Stomach (tissue), 4 donors: Measurements from ENCODE around the gene EXOSC6.
"Not testable (repeated sequence)": the region's sequence is repeated elsewhere in the genome, so short reads cannot be mapped to it uniquely, and the experiment has no call there.

Experiments
- EP300 ChIP-seq: sonication (generic); formaldehyde crosslinking; IDR thresholded peaks from one replicate; pipeline ENCODE4 v1.6.1; 2017; ENCODE audit warnings: antibody characterized with exemption
- POLR2A ChIP-seq, 4 donors: fragments of 450-650 bp; IDR thresholded peaks; one replicate each; pipeline ENCODE4 v1.6.1; 2016; ENCODE audit warnings: antibody characterized with exemption in 4 of 4, control low read depth in 2 of 4, mild to moderate bottlenecking in 1 of 4, moderate library complexity in 1 of 4
- POLR2AphosphoS5 ChIP-seq, 3 donors: sonication (generic); formaldehyde crosslinking; IDR thresholded peaks; one replicate each; pipeline ENCODE4 v1.6.1; 2016; ENCODE audit warnings: antibody characterized with exemption in 3 of 3
- TF ChIP-seq, protein P1 (sequence below), 7 experiments: fragments of 450-650 bp in 4 of 7; fragments of 200-600 bp in 3 of 7; sonication (generic) in 3 of 7; IDR thresholded peaks; one replicate each; pipeline ENCODE4 v1.5.1; 2016 to 2019; ENCODE audit warnings: antibody characterized with exemption in 7 of 7, control low read depth in 2 of 7, mild to moderate bottlenecking in 1 of 7

DNA sequence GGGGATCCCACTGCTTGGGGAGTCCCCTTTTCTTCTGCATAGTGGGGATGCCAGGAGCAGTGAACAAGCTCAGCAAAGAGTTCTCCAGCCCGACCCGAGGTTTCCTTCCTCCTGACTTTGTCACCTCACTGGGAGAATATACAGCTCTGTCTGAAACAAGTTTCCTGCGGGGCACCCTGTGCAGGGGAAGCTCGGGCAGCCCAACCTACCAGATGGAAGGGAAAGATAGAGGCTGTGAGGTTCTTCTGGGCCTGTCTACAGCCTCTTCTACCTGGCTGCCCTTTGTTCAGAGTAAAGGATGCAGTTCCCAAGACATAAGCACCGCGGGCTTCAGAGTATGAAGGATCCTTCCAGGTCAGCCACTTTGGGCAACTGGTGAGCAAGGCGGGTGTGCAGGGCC lies 54.1 kb downstream of the EXOSC6 start:
- TF ChIP-seq POLR2A (IDR thresholded peaks at IDR 0.05); POLR2AphosphoS5 (IDR thresholded peaks at IDR 0.05); EP300: not testable (repeated sequence)
- TF ChIP-seq, protein P1, sequence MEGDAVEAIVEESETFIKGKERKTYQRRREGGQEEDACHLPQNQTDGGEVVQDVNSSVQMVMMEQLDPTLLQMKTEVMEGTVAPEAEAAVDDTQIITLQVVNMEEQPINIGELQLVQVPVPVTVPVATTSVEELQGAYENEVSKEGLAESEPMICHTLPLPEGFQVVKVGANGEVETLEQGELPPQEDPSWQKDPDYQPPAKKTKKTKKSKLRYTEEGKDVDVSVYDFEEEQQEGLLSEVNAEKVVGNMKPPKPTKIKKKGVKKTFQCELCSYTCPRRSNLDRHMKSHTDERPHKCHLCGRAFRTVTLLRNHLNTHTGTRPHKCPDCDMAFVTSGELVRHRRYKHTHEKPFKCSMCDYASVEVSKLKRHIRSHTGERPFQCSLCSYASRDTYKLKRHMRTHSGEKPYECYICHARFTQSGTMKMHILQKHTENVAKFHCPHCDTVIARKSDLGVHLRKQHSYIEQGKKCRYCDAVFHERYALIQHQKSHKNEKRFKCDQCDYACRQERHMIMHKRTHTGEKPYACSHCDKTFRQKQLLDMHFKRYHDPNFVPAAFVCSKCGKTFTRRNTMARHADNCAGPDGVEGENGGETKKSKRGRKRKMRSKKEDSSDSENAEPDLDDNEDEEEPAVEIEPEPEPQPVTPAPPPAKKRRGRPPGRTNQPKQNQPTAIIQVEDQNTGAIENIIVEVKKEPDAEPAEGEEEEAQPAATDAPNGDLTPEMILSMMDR (IDR thresholded peaks at IDR 0.05), result not testable (repeated sequence)
